Forelimb muscle (tissue), 1 donor: ENCODE results near the gene TEDC2. TPM values are rescaled to one million over a fixed set of nuclear protein-coding genes. Genes with fewer than 3 reads are reported as not detected.
"Not testable (repeated sequence)": the region's sequence is repeated elsewhere in the genome, so short reads cannot be mapped to it uniquely, and the experiment has no call there.

Source experiments
- DNase-seq: peaks from one replicate; pipeline ENCODE4 v3.0.0-alpha.2; 2013; ENCODE audit warnings: low read depth
- polyA plus RNA-seq: library from polyadenylated mRNA; unstranded; fragments of 120-200 nt; gene quantifications from one replicate; pipeline ENCODE4 v1.2.1, GENCODE V29; 2013; ENCODE audit not compliant: insufficient read length

The TEDC2 gene
- polyA plus RNA-seq, 1 donor, result 4.4 TPM

- DNase-seq, result no peak
Observed at GRCh38 chr16:2437032-2437790, 22.7 kb upstream of the TEDC2 start.

GRCh38 chr16:2438121-2438520 lies 21.8 kb upstream of the TEDC2 start:
- no peak for DNase-seq

DNA sequence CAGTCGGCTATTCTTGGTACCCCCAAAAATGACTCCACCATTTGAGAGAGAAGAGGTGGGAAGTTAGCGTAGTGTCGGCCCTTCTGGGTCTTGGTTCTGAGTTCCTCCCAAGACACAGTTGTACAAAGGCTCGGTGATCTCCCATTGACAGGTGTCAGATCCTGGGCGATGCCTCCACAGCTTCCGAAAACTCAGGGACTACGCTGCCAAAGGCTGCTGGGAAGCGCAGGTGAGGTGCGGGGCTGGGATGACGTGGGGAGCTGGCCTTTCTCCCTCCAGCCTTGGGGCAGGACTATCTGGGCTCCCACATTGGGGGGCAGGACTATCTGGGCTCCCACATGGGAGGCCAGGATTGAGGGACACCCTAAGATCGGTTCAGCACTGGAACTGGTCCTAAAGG lies 20.3 kb upstream of the TEDC2 start:
- DNase-seq, result no peak

DNA sequence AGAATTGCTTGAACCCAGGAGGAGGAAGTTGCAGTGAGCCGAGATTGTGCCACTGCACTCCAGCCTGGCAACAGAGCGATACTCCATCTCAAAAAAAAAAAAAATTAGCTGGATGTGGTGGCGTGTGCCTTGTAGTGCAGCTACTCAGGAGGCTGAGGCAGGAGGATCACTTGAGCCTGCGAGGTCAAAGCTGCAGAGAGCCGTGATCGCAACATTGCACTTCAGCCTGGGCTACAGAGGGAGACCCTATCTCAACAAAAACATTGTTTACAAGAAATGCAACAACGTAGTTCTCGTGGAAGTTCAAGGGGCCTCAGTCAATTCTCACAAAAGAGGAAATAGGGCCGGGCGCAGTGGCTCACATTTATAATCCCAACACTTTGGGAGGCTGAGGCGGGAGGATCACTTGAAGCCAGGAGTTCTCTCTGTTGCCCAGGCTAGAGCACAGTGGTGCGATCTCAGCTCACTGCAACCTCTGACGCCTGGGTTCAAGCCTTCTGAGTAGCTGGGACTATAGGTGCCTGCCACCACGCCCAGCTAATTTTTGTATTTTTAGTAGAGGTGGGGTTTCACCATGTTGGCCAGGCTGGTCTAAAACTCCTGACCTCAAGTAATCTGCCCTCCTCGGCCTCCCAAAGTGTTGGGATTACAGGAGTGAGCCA lies 18.6 kb upstream of the TEDC2 start:
- not testable (repeated sequence) for DNase-seq

- DNase-seq, result no peak
Observed at GRCh38 chr16:2443555-2443954, 16.4 kb upstream of the TEDC2 start.

DNA sequence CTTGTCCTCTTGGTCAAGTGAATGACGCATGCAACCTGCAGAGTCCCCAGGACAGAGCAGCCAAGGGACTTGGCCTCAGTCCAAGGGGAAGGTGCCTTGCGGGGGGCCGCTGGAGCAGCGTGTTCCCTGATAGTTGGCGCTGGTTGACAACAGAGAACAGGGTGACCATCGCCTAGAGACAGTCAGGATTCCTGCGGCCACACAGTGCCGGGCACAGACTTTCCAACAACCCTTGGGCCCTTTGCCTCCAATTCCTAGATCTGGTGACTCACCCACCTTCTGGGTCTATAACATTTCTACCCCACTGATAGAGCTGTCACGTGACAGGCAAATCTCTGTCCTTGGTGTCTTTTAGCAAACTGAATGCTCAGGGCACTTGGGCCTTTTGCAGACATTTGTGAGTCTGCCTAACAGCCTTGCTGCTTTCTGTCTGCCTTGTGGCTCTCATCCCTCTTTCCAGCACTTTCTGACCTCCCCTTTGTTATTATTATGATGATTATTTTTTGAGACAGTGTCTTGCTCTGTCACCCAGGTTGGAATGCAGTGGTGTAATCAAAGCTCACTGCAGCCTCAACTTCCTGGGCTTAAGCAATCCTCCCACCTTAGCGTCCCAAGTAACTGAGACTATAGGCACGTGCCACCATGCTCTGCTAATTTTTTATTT lies 11.9 kb upstream of the TEDC2 start:
- no peak for DNase-seq

- DNase-seq, result no peak
Observed at GRCh38 chr16:2449118-2449517, 10.8 kb upstream of the TEDC2 start.

GRCh38 chr16:2450535-2450934 lies 9.4 kb upstream of the TEDC2 start:
- no peak for DNase-seq

GRCh38 chr16:2450975-2451381 lies 8.9 kb upstream of the TEDC2 start:
- no peak for DNase-seq

DNA sequence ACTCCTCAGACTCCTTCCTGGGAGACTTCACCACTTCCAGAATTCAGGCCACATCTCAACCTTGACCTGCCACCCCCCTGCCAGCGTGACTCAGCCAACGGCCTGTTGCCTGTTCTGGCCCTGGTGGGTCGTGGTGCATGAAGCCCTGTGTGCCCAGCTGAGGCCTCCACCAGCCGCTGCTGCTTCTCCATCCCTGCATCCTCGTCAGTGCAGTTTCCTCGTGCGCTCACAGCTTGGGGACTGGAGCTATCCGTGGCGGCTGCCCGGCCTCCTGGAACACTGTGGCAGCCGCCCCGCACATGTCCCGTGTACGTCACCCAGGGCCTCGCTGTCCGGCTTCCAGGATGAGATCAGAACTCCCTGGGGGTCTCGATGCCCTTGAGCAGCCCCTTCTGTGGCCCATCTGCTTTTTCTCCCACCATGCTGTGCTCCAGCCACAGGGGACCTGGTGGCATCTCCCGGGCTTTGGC lies 8.0 kb upstream of the TEDC2 start:
- no peak for DNase-seq

DNA sequence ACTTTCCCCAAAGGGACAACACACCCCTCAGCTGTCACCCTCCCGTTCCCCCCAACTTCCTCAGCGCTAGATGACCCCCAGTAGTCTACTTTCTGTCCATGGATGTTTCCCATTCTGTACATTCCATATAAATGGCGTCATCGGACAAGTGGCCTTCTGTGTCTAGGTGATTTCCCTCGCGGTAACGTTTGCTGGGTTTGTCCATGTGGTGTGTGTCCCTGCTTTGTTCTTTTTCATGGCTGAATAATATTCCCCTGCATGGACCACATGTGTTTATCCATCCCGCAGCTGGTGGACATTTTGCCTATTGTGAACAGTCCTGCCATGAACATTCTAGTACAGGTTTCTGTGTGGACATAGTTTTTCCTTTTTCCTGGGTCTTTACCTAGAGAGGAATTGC lies 7.3 kb upstream of the TEDC2 start:
- DNase-seq, result no peak

DNA sequence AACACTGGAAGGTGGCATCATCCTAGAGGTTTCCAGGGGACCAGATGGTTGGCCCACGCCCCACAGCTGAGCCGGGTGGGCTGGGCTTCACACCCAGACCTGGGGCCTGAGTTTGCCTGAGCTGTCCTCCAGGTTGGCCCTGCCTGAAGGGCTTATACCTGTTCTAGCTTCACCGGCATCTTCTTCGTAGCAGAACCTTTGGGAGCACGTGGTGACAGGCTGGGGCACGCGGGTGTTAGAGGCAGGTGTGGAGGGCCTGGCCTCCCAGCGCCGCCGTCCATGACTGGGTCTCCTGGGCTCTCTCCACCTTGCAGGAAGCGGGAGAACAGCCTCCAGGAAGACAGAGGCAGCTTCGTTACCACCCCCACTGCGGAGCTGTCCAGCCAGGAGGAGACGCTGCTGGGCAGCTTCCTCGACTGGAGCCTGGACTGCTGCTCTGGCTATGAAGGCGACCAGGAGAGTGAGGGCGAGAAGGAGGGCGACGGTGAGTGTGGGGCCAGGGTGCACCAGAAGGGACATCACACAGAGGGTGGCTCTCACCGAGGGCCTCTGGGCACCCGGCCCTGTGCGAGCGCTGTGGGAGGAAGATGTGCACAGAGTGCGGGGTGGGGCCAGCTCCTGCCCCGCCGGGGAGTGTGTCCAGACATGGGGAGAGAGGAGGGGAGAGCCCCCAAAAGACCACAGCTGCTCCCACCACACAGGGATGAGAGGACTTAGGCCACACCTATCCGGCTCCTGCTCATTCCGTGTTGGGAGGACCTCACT lies 4.6 kb upstream of the TEDC2 start:
- DNase-seq, result no peak

DNA sequence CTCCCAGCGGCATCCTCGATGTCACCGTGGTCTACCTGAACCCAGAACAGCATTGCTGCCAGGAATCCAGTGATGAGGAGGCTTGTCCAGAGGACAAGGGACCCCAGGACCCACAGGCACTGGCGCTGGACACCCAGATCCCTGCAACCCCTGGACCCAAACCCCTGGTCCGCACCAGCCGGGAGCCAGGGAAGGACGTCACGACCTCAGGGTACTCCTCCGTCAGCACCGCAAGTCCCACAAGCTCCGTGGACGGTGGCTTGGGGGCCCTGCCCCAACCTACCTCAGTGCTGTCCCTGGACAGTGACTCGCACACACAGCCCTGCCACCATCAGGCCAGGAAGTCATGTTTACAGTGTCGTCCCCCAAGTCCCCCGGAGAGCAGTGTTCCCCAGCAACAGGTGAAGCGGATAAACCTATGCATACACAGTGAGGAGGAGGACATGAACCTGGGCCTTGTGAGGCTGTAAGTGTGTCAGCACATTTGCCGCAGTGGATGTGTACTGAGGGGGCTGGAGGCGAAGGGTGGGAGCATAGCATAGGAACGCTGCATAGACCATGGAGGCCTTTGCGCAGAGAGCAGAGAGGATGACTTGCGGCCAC lies 3.3 kb upstream of the TEDC2 start:
- DNase-seq, result no peak

DNA sequence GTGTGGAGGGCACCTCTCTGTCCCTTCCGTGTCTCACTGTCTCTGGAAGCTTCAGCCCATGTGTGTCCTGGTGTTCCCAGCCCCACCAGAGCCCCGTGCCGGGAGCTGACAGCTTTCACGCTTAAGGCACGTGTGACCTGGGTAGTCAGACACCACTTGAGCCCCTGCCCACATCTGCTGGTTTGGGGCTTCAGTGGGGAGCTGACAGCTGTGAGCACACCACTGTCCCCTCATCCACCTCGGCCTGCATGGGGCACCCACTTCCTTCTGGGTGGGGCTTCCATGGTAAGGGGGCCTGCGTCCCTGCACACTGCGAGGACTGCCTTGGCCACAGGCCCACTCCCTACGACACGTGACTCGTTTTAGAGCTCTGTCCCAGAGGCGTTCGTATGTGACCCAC lies 2.6 kb upstream of the TEDC2 start:
- no peak for DNase-seq

DNA sequence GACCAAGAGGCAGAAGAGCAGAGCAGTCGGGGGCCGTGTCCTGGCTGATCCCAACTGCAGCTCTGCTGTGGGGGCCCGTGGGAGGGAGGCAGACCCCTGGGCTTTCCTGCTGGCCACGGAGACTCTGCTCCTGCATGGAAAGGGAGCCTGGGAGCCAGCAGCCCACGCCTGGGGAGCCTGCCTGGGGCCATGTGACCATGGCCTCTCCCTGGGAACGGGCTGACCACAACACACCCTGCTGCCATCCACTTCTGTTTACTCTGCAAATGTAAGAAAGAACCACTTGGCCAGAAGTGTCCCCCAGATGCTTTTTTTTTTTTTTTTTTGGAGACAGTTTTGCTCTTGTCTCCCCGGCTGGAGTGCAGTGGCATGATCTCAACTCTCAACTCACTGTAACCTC lies 2.0 kb upstream of the TEDC2 start:
- DNase-seq, result no peak

- DNase-seq, result no peak
Observed at GRCh38 chr16:2458887-2459646, 842 bp upstream of the TEDC2 start.

DNA sequence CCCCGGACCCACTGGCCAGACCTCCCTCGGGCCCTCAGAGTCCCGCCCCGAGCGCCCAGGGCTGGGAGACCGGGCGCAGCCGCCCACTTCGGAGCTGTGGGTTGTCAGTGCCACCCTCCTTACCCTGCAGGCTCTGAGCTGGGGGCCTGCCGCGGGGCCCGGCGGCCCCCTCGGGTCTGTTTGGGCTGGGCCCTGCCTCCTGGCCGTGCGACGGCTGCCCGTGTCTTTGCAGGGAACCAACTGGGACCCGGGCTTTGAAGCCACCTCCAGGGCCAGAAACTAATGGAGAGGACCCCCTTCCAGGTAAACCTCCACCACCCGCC lies 443 bp downstream of the TEDC2 start:
- DNase-seq, result no peak

- DNase-seq, result no peak
Observed at GRCh38 chr16:2460916-2461315, 1.0 kb downstream of the TEDC2 start.

DNA sequence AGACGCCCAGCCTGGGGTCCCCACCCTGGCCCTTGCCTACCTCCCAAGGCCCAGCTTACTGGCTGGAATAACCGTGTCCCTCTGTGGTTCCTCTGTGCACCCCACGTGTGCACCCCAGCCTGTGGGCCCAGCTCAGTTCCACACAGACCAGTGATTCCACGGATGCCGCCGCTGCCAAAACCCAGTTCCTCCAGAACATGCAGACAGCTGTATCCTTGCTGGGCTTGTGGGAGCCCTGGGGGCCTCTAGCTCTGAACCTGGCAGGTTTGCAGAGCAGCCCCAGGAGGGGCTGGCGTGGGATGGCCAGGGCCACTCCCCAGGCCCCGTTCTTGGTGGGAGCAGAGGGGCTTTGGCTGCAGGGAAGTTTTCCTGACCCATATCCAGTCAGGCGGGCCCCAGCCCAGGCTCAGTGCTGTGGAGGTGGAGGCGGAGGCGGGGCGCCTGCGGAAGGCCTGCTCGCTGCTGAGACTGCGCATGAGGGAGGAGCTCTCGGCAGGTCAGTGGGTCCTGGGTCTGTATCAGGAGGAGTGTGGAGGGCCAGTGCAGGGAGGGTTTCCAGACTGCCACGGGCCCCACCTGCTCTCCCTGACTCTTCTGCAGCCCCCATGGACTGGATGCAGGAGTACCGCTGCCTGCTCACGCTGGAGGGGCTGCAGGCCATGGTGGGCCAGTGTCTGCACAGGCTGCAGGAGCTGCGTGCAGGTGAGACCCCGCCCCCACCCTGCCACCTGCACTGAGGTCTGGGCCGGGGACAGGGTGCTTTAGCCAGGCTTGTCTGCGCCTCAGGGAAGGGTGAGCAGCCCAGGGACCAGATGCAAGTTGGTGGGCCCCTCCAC lies 2.3 kb downstream of the TEDC2 start:
- no peak for DNase-seq

- no peak for DNase-seq
Observed at GRCh38 chr16:2464333-2464732, 4.4 kb downstream of the TEDC2 start.
